ENCODE measurements around the gene OR11H6. TPM values are rescaled to one million over a fixed set of nuclear protein-coding genes. Genes with fewer than 3 reads are reported as not detected.

OR11H6 gene
- polyA plus RNA-seq, 1 donor from 2014 or later = not detected

- Histone ChIP-seq H3K36me3 (ENCODE audit: insufficient read depth, low read length) (no peaks in the 10 kb centered on the region), H2AFZ (ENCODE audit: low read depth, low read length) (no peak overlapping the region), H4K20me1 (ENCODE audit: insufficient read depth) (no peaks in the 10 kb centered on the region), H3F3A (ENCODE audit: insufficient read depth, low read length, poor library complexity, severe bottlenecking) (no peaks in the 10 kb centered on the region), H3K9me3 (ENCODE audit: low read length) (no peaks in the 10 kb centered on the region), H3K9me2 (ENCODE audit: insufficient read depth, low read length) (no peaks in the 10 kb centered on the region), H3K4me3 (ENCODE audit: low read length) (no peak overlapping the region), H3K9ac (ENCODE audit: low read length) (no peak overlapping the region), H3K27ac (ENCODE audit: low read length) (no peak overlapping the region), H3K4me2 (ENCODE audit: low read length) (no peak overlapping the region), H3K27me3 (ENCODE audit: insufficient read depth, low read depth, low read length) (no peaks in the 10 kb centered on the region), H3K79me2 (replicated peaks; ENCODE audit: insufficient read depth, low read length) (no peaks in the 10 kb centered on the region)
- TF ChIP-seq SMC3 (conservative IDR thresholded peaks at IDR 0.05; ENCODE audit: poor library complexity) = no peak
- TF ChIP-seq REST (IDR thresholded peaks at IDR 0.05; ENCODE audit: borderline replicate concordance) = no peak
- no peak for TF ChIP-seq TAF1 (IDR thresholded peaks at IDR 0.05; ENCODE audit: low read depth)
- no peak for TF ChIP-seq POLR2AphosphoS5 (IDR thresholded peaks at IDR 0.05)
- no peak for TF ChIP-seq RAD21 (conservative IDR thresholded peaks at IDR 0.05)
Observed at GRCh38 chr14:20179218-20179617, 44.3 kb upstream of the OR11H6 start.

- Histone ChIP-seq H4K20me1 (ENCODE audit: insufficient read depth) (no peaks in the 10 kb centered on the region), H3K4me2 (ENCODE audit: low read length) (no peak overlapping the region), H3K9me3 (ENCODE audit: low read length) (no peaks in the 10 kb centered on the region), H3K27me3 (ENCODE audit: insufficient read depth, low read depth, low read length) (no peaks in the 10 kb centered on the region), H2AFZ (ENCODE audit: low read depth, low read length) (no peak overlapping the region), H3K27ac (ENCODE audit: low read length) (no peak overlapping the region), H3K36me3 (ENCODE audit: insufficient read depth, low read length) (no peaks in the 10 kb centered on the region), H3K4me3 (ENCODE audit: low read length) (no peak overlapping the region), H3K79me2 (replicated peaks; ENCODE audit: insufficient read depth, low read length) (no peaks in the 10 kb centered on the region), H3F3A (ENCODE audit: insufficient read depth, low read length, poor library complexity, severe bottlenecking) (no peaks in the 10 kb centered on the region), H3K9me2 (ENCODE audit: insufficient read depth, low read length) (no peaks in the 10 kb centered on the region), H3K9ac (ENCODE audit: low read length) (no peak overlapping the region)
- TF ChIP-seq SMC3 (conservative IDR thresholded peaks at IDR 0.05; ENCODE audit: poor library complexity) (no peak), TAF1 (IDR thresholded peaks at IDR 0.05; ENCODE audit: low read depth) (no peak), MXI1 (conservative IDR thresholded peaks at IDR 0.05; ENCODE audit: poor library complexity, severe bottlenecking) (no peak), EZH2 (IDR thresholded peaks at IDR 0.05; ENCODE audit: borderline replicate concordance, insufficient read depth, low read length, poor library complexity, severe bottlenecking) (no peak), POLR2AphosphoS5 (IDR thresholded peaks at IDR 0.05) (no peak), RAD21 (conservative IDR thresholded peaks at IDR 0.05) (no peak), REST (IDR thresholded peaks at IDR 0.05; ENCODE audit: borderline replicate concordance) (no peak)
Observed at GRCh38 chr14:20179880-20180279, 43.6 kb upstream of the OR11H6 start.

Measured in neural cell (in vitro differentiated cells).